Measurements from ENCODE around the gene OR2D2.
"Not testable (repeated sequence)": the region's sequence is repeated elsewhere in the genome, so short reads cannot be mapped to it uniquely, and the experiment has no call there.

Gene OR2D2

GRCh38 chr11:6882751-6883150 is 9.5 kb downstream of the OR2D2 start:
- DNase-seq (ENCODE audit: low read depth in 2 of 2), result no peak

DNA sequence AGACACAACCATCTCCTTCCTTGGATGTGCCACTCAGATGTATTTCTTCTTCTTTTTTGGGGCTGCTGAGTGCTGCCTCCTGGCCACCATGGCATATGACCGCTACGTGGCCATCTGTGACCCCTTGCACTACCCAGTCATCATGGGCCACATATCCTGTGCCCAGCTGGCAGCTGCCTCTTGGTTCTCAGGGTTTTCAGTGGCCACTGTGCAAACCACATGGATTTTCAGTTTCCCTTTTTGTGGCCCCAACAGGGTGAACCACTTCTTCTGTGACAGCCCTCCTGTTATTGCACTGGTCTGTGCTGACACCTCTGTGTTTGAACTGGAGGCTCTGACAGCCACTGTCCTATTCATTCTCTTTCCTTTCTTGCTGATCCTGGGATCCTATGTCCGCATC is 15.4 kb downstream of the OR2D2 start:
- DNase-seq (ENCODE audit: low read depth in 2 of 2), result no peak

- no peak for DNase-seq (ENCODE audit: low read depth in 2 of 2)
These were observed 16.0 kb downstream of the OR2D2 start, which contains the start of gene OR10A4 for GRCh38 chr11:6876325-6876724. Gene OR10A4, plus strand, starts transcription at chr11:6876625. Its CDS starts 23 bp downstream, at chr11:6876648.

DNA sequence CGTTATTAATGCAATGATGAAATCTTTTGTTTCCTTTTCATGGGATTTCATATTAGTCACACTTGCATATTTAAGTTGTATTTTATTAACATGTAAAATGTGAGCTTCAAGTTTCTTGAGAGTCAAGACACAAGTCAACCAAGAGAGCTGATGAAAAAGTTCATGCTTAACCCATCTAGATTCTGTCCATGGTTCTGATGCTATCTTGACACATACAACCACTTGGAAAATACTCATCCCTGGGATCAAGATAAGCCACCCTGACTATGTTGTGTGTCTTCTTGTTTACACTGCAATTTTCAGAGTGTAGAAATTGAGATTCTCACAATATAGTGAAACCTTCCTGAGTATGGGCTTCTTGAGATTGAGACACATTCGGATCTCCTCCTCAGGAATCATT is 16.5 kb downstream of the OR2D2 start:
- DNase-seq (ENCODE audit: low read depth in 2 of 2), result no peak

DNA sequence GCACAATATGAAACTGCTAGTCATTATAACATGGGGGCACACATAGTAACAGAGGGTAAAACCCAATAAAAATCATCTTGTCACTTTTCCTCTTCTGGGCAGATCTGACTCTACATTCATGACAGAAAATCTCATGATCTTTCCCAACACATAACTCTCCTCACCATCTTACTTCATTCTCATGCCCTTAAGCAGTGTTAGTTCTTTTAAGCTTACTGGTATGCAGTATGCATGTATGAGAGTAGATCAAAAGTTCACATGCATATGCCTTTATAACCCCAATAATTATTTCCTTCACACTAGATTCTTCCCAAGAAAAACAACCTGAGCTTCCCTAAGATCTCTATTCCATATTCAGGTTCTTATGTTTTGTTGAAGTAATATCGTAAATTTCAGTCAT is 21.0 kb downstream of the OR2D2 start:
- DNase-seq (ENCODE audit: low read depth in 2 of 2), result no peak

- no peak for DNase-seq (ENCODE audit: low read depth in 2 of 2)
These were observed 27.9 kb downstream of the OR2D2 start for GRCh38 chr11:6864438-6864837.

GRCh38 chr11:6862961-6863360 is 29.3 kb downstream of the OR2D2 start, which contains the start of gene OR10A2:
Gene OR10A2, plus strand, starts transcription at chr11:6863057. Its CDS starts 6,698 bp downstream, at chr11:6869755.
- no peak for DNase-seq (ENCODE audit: low read depth in 2 of 2)

DNA sequence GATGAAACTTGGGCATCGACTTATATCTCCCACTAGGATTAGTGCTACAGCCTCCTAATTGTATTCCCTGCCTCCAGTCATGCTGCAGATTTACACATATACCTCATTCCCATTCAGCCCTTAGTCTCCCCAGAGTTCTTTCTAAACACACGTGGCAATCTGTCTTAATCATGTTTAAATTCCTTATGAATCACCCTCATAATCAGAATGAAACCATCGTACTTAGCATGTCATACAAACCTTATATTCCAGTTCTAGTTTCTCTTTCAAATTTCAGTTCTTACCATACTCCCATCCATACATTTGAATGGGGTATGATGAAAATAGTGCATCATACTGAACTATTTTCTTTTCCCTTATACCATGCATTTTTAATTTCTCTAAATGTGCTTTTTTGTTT is 35.4 kb downstream of the OR2D2 start:
- no peak for DNase-seq (ENCODE audit: low read depth in 2 of 2)

DNA sequence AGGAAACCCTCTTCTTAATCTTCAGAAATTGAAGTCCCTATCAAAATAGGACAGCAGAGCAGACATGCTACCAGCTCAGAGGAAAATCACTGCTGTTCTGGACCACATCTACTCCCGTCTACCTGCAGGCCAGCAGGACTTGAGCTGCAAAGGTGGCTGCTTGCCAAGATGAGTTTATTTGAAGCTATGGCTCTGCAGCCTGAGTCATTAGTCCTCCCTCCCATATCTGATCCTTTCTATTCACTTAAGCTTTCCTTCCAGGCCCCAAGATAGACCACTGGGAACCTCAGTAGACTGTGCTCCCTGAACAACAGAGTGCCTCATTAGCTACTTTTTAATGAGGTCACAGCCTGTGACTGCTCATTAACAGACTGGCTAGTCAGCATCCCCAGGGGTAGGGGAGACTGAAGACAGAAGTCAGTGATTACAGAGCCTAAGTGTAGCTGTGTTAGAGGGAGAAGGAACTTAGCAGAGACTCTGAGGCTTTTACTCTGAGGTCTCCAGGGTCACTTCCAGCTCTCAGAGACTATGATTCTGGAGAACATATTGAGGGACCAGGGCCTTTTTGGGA is 36.2 kb downstream of the OR2D2 start:
- no peak for DNase-seq (ENCODE audit: low read depth in 2 of 2)

DNA sequence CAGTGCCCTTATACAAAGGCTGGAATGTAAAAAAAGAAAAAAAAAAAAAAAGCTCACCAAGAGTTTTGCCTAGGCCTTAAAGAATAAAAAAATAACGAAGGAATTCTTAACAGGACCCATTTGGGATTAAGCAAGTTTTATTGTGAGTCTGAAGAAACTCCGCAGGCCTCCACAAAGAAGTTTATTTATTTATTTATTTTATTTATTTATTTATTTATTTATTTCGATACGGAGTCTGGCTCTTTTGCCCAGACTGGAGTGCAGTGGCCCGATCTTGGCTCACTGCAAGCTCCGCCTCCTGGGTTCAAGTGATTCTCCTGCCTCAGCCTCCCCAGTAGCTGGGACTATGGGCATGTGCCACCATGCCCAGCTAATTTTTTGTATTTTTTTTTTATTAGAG is 37.5 kb downstream of the OR2D2 start:
- DNase-seq (ENCODE audit: low read depth in 2 of 2), result not testable (repeated sequence)

- DNase-seq (ENCODE audit: low read depth in 2 of 2), result no peak
These were observed 41.8 kb downstream of the OR2D2 start for GRCh38 chr11:6850526-6850925.

- no peak for DNase-seq (ENCODE audit: low read depth in 2 of 2)
These were observed 46.9 kb downstream of the OR2D2 start, which contains the start of gene OR10A5 for GRCh38 chr11:6845383-6845782. Gene OR10A5, plus strand, starts transcription at chr11:6845683. Its CDS starts 0 bp downstream, at chr11:6845683.

DNA sequence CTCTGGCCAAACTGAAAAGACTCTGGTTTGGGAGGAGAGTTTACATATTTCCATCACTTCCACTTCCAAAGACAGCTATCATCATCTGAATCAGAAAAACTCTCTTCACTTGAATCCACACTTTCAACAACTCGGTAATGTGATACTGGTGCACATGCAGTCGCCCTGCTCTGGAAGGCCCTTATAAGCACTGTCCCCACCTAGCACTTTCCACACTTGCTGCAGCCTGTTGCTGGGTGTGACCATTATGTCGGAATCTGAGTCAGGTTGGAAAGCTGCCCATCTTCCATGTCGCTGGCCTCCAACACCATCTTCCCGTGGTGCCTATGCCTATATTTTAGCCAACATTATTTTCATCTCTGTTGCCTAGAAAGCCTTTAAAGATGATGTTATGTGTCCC is 47.9 kb downstream of the OR2D2 start:
- DNase-seq (ENCODE audit: low read depth in 2 of 2), result no peak

- DNase-seq (ENCODE audit: low read depth in 2 of 2), result no peak
These were observed 48.6 kb downstream of the OR2D2 start for GRCh38 chr11:6843670-6844069.

GRCh38 chr11:6841694-6842093 is 50.6 kb downstream of the OR2D2 start:
- DNase-seq (ENCODE audit: low read depth in 2 of 2), result no peak
